Neural crest cell (in vitro differentiated cells): ENCODE measurements around the gene SLX4IP. TPM values are rescaled to one million over a fixed set of nuclear protein-coding genes. Genes with fewer than 3 reads are reported as not detected.

Source experiments
- DNase-seq: peaks from one replicate; pipeline ENCODE4 v3.0.0; 2021; ENCODE audit warnings: low read depth, mixed read lengths, low spot score
- H3K27ac Mint-ChIP-seq: one replicate; pipeline ENCODE4 v1.8.0; 2021; ENCODE audit warnings: mild to moderate bottlenecking, mixed read lengths; ENCODE audit not compliant: unreplicated experiment
- H3K27me3 Mint-ChIP-seq: 2 replicates; pipeline ENCODE4 v1.8.0; 2021; ENCODE audit warnings: low read depth, mild to moderate bottlenecking, mixed read lengths
- H3K36me3 Mint-ChIP-seq: 2 replicates; pipeline ENCODE4 v1.8.0; 2021; ENCODE audit warnings: low read depth, mild to moderate bottlenecking, mixed read lengths
- H3K4me1 Mint-ChIP-seq: 2 replicates; pipeline ENCODE4 v1.8.0; 2021; ENCODE audit warnings: mixed read lengths
- H3K4me3 Mint-ChIP-seq: one replicate; pipeline ENCODE4 v1.8.0; 2021; ENCODE audit warnings: mild to moderate bottlenecking, mixed read lengths
- H3K9me3 Mint-ChIP-seq: 2 replicates; pipeline ENCODE4 v1.8.0; 2021; ENCODE audit warnings: mixed read lengths
- CTCF ChIP-seq: fragments of 200-600 bp; sonication (generic); conservative IDR thresholded peaks from 2 replicates; pipeline ENCODE4 v1.5.0; 2021; ENCODE audit warnings: antibody characterized with exemption, mild to moderate bottlenecking
- total RNA-seq: library from RNA; stranded (reverse); gene quantifications from 2 replicates; pipeline ENCODE4 v1.2.1, GENCODE V29; 2021

SLX4IP gene
- total RNA-seq, 1 donor from 2014 or later = 8.5 TPM

GRCh38 chr20:10509376-10509775 is 74.3 kb downstream of the SLX4IP start:
- Mint-ChIP-seq H3K27me3 (no peaks in the 10 kb centered on the region), H3K4me1 (peaks cover 56% of the 10 kb centered on the region), H3K9me3 (no peaks in the 10 kb centered on the region), H3K27ac (no peak overlapping the region), H3K36me3 (no peaks in the 10 kb centered on the region), H3K4me3 (no peak overlapping the region)
- DNase-seq = no peak
- TF ChIP-seq CTCF = no peak

- TF ChIP-seq CTCF = no peak
- Mint-ChIP-seq H3K36me3 (no peaks in the 10 kb centered on the region), H3K4me1 (peaks cover 54% of the 10 kb centered on the region), H3K9me3 (no peaks in the 10 kb centered on the region), H3K27ac (no peak overlapping the region), H3K27me3 (no peaks in the 10 kb centered on the region), H3K4me3 (no peak overlapping the region)
- no peak for DNase-seq
Observed at GRCh38 chr20:10510216-10510615, 75.1 kb downstream of the SLX4IP start.

GRCh38 chr20:10511170-10511508 is 76.0 kb downstream of the SLX4IP start:
- DNase-seq = no peak
- Mint-ChIP-seq H3K27me3 (no peaks in the 10 kb centered on the region), H3K9me3 (no peaks in the 10 kb centered on the region), H3K4me3 (no peak overlapping the region), H3K27ac (peak overlapping the region; percentile 9), H3K36me3 (no peaks in the 10 kb centered on the region), H3K4me1 (peaks cover 45% of the 10 kb centered on the region)
- no peak for TF ChIP-seq CTCF

GRCh38 chr20:10511509-10512251 is 76.6 kb downstream of the SLX4IP start:
- no peak for TF ChIP-seq CTCF
- no peak overlapping the region for H3K4me3 Mint-ChIP-seq
- H3K4me1 Mint-ChIP-seq = peaks cover 42% of the 10 kb centered on the region
- H3K36me3 Mint-ChIP-seq = no peaks in the 10 kb centered on the region
- H3K27ac Mint-ChIP-seq = peak overlapping the region; percentile 9
- DNase-seq = no peak
- no peaks in the 10 kb centered on the region for H3K9me3 Mint-ChIP-seq
- H3K27me3 Mint-ChIP-seq = no peaks in the 10 kb centered on the region

GRCh38 chr20:10513061-10513460 is 78.0 kb downstream of the SLX4IP start:
- Mint-ChIP-seq H3K4me1 (peaks cover 37% of the 10 kb centered on the region), H3K4me3 (no peak overlapping the region), H3K9me3 (no peaks in the 10 kb centered on the region), H3K27me3 (no peaks in the 10 kb centered on the region), H3K36me3 (no peaks in the 10 kb centered on the region), H3K27ac (no peak overlapping the region)
- DNase-seq = no peak
- TF ChIP-seq CTCF = no peak
